ENCODE measurements around the gene MDM2. TPM values are rescaled to one million over a fixed set of nuclear protein-coding genes. Genes with fewer than 3 reads are reported as not detected.

Gene MDM2
- total RNA-seq, 4 donors from 2014 or later: 47.5 to 79.2 (median 57.4) TPM

- Histone ChIP-seq H3K4me3 (no peak overlapping the region), H3K9me3 (no peaks in the 10 kb centered on the region), H3K27me3 (no peaks in the 10 kb centered on the region), H3K27ac (no peak overlapping the region), H3K36me3 (no peaks in the 10 kb centered on the region), H3K4me1 (peaks cover 0 to 5% (median 0%) of the 10 kb centered on the region in 3 donors)
- ATAC-seq: no peak
- 87 to 96% methylated on average over 9 to 11 of the region's 14 CpGs for WGBS, 2 donors (ENCODE audit: low coverage in 1 of 2)
- TF ChIP-seq EP300 (IDR thresholded peaks at IDR 0.05) (no peak), POLR2A (IDR thresholded peaks at IDR 0.05) (no peak), CTCF (IDR thresholded peaks at IDR 0.05) (no peak), POLR2AphosphoS5 (IDR thresholded peaks at IDR 0.05) (no peak)
Observed at GRCh38 chr12:68789144-68789878, 18.7 kb upstream of the MDM2 start.

- Histone ChIP-seq H3K9me3 (no peaks in the 10 kb centered on the region), H3K4me3 (no peak overlapping the region), H3K4me1 (peaks cover 0 to 5% (median 0%) of the 10 kb centered on the region in 3 donors), H3K27ac (no peak overlapping the region), H3K27me3 (no peaks in the 10 kb centered on the region), H3K36me3 (no peaks in the 10 kb centered on the region)
- 83 to 98% methylated on average over 10 to 11 of the region's 13 CpGs for WGBS, 2 donors (ENCODE audit: low coverage in 1 of 2)
- TF ChIP-seq POLR2AphosphoS5 (IDR thresholded peaks at IDR 0.05) (no peak), POLR2A (IDR thresholded peaks at IDR 0.05) (no peak), CTCF (IDR thresholded peaks at IDR 0.05) (no peak), EP300 (IDR thresholded peaks at IDR 0.05) (no peak)
- ATAC-seq: no peak
Observed at GRCh38 chr12:68790081-68790951, 17.7 kb upstream of the MDM2 start.

- Histone ChIP-seq H3K27me3 (no peaks in the 10 kb centered on the region), H3K4me1 (peaks cover 0 to 5% (median 0%) of the 10 kb centered on the region in 3 donors), H3K4me3 (no peak overlapping the region), H3K27ac (no peak overlapping the region), H3K36me3 (no peaks in the 10 kb centered on the region), H3K9me3 (no peaks in the 10 kb centered on the region)
- ATAC-seq: no peak
- TF ChIP-seq POLR2AphosphoS5 (IDR thresholded peaks at IDR 0.05) (no peak), EP300 (IDR thresholded peaks at IDR 0.05) (no peak), POLR2A (IDR thresholded peaks at IDR 0.05) (no peak), CTCF (IDR thresholded peaks at IDR 0.05) (no peak)
- 100% methylated on average over 2 of the region's 3 CpGs; no CpG with 5 or more reads in 1 of the 2 donors for WGBS, 2 donors (ENCODE audit: low coverage in 1 of 2)
Observed at GRCh38 chr12:68790952-68791234, 17.1 kb upstream of the MDM2 start.

GRCh38 chr12:68791897-68792481 is 16.0 kb upstream of the MDM2 start:
- no peak for ATAC-seq

More at GRCh38 chr12:68791897-68792481, 16.0 kb upstream of the MDM2 start:
- 100% methylated on average over 2 of the region's 2 CpGs for WGBS, 2 donors (ENCODE audit: low coverage in 1 of 2)
- no peak overlapping the region for H3K4me3 ChIP-seq
- no peak overlapping the region for H3K27ac ChIP-seq
- peaks cover 0 to under 1% (median 0%) of the 10 kb centered on the region in 3 donors for H3K4me1 ChIP-seq
- no peaks in the 10 kb centered on the region for H3K9me3 ChIP-seq
- no peaks in the 10 kb centered on the region for H3K36me3 ChIP-seq
- TF ChIP-seq POLR2A (IDR thresholded peaks at IDR 0.05) (no peak), POLR2AphosphoS5 (IDR thresholded peaks at IDR 0.05) (no peak), CTCF (IDR thresholded peaks at IDR 0.05) (no peak), EP300 (IDR thresholded peaks at IDR 0.05) (no peak)
- H3K27me3 ChIP-seq: no peaks in the 10 kb centered on the region

Measured in gastroesophageal sphincter (tissue), 4 donors.